Astrocyte of the spinal cord (primary cell): ENCODE results near the gene HOXA7.

Experiments used
- DNase-seq: peaks from one replicate; pipeline ENCODE4 v3.0.0; 2011; ENCODE audit warnings: low read depth, low spot score
- H3K4me3 ChIP-seq: 2 replicates; pipeline ENCODE4 v1.5.1; 2011; ENCODE audit warnings: low read depth, mild to moderate bottlenecking, low read length, moderate library complexity
- in situ Hi-C: cut with HindIII; loops from 2 replicates; pipeline ENCODE4 v1.10.0; 2017; ENCODE audit warnings: low sequenced_read_pairs
- TF ChIP-seq, protein P1 (sequence below): IDR thresholded peaks from 2 replicates; pipeline ENCODE4 v1.5.1; 2012; ENCODE audit warnings: low read depth, mild to moderate bottlenecking, low read length, inconsistent platforms

The HOXA7 gene

DNA sequence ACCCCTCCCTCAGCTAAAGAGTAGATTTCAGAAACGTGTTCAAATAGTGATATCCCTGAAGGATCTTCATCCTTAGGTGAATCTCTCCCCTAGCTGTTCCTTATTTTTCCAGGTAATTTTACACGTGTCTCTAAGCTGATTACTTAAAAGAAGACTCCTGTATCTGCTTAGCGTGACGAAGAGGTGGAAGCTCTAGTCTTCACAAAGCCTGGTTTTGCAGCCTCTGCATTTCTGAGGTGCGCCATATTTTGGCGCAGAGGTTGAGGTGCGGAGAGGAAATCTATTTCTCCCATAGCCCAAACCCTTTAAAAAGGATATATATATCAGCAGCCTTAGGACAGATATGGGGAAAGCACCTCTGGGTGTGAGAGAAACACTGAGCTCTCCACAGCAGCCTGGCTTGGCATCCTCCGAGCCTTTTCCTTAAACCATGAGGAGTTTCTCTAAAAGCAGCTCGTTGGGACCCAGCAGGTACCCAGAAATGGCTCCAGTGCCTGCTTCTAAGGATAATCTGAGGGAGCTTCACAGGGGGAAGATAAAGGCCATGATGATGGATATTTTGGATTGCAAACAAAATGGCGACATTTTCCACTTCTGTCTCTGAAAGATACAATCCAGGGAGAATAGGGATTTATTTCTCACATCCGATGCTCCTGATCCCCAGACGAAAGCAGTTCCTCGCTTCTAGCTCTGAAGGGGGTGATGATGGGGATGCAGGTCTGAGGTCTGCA, 51.0 kb downstream of the HOXA7 start:
- H3K4me3 ChIP-seq, result no peak overlapping the region
- TF ChIP-seq, protein P1, sequence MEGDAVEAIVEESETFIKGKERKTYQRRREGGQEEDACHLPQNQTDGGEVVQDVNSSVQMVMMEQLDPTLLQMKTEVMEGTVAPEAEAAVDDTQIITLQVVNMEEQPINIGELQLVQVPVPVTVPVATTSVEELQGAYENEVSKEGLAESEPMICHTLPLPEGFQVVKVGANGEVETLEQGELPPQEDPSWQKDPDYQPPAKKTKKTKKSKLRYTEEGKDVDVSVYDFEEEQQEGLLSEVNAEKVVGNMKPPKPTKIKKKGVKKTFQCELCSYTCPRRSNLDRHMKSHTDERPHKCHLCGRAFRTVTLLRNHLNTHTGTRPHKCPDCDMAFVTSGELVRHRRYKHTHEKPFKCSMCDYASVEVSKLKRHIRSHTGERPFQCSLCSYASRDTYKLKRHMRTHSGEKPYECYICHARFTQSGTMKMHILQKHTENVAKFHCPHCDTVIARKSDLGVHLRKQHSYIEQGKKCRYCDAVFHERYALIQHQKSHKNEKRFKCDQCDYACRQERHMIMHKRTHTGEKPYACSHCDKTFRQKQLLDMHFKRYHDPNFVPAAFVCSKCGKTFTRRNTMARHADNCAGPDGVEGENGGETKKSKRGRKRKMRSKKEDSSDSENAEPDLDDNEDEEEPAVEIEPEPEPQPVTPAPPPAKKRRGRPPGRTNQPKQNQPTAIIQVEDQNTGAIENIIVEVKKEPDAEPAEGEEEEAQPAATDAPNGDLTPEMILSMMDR, result no peak
- in situ Hi-C loops, result no loop called here
- peak; percentile 65 for DNase-seq

GRCh38 chr7:27104341-27105058, 52.0 kb downstream of the HOXA7 start:
- no peak overlapping the region for H3K4me3 ChIP-seq
- DNase-seq, result peak; percentile 73
- in situ Hi-C loops, result no loop called here
- TF ChIP-seq, protein P1, result no peak
